ENCODE measurements around the gene ACVR1B. TPM values are rescaled to one million over a fixed set of nuclear protein-coding genes. Genes with fewer than 3 reads are reported as not detected.

The ACVR1B gene
- 10 to 100 TPM; 14.6 to 19.4 (median 16.3) TPM for total RNA-seq
- 15.2 TPM for polyA plus RNA-seq
- long read RNA-seq, donor 1, full-length matches to known transcripts = 3 of 9 reads
- long read RNA-seq, donor 1, partial matches to known transcripts = 1 of 9 reads
- long read RNA-seq, donor 1, other reads (novel, unspliced or antisense) = 5 of 9 reads
- long read RNA-seq, donor 2, full-length matches to known transcripts = 1 of 1 reads
- long read RNA-seq, donor 2, partial matches to known transcripts = 0 of 1 reads
- long read RNA-seq, donor 2, other reads (novel, unspliced or antisense) = 0 of 1 reads
- long read RNA-seq, donor 3, full-length matches to known transcripts = 5 of 6 reads
- long read RNA-seq, donor 3, partial matches to known transcripts = 1 of 6 reads
- long read RNA-seq, donor 3, other reads (novel, unspliced or antisense) = 0 of 6 reads
- long read RNA-seq, donor 4, partial matches to known transcripts = 0 of 1 reads
- long read RNA-seq, donor 4, other reads (novel, unspliced or antisense) = 1 of 1 reads

GRCh38 chr12:51951199-51951842, at the start of gene ACVR1B:
TSS of gene ACVR1B (plus strand) at chr12:51951699. CDS start at chr12:51951744, 45 bp downstream.
- Histone ChIP-seq H3K4me1 (ENCODE audit: control insufficient read depth, insufficient read depth, low read length) (peaks cover 12% of the 10 kb centered on the region), H3K27ac (ENCODE audit: low read length) (peak within 1 kb of the TSS; percentile 78), H3K4me3 (ENCODE audit: low read length) (peak within 1 kb of the TSS; percentile 94), H3K9me3 (ENCODE audit: control insufficient read depth, low read length) (no peaks in the 10 kb centered on the region), H3K27me3 (ENCODE audit: control insufficient read depth, insufficient read depth) (no peaks in the 10 kb centered on the region)
- WGBS = under 1% methylated on average over 85 of the region's 86 CpGs
- peak; percentile 94 to 97 (median 97) for DNase-seq
- ATAC-seq = peak; percentile 93
- intact Hi-C loops (cut with DNase I) = no loop called here

GRCh38 chr12:51901881-51902280, 49.6 kb upstream of the ACVR1B start:
- H3K4me1 ChIP-seq (ENCODE audit: control insufficient read depth, insufficient read depth, low read length) = peaks cover 8% of the 10 kb centered on the region

GRCh38 chr12:51904951-51905470, 46.5 kb upstream of the ACVR1B start:
- no peak overlapping the region for H3K4me3 ChIP-seq (ENCODE audit: low read length)
- peak in 2 of 3 donors; percentile 65 to 72 for DNase-seq

More at GRCh38 chr12:51901881-51902280, 49.6 kb upstream of the ACVR1B start:
- DNase-seq (no peak), ATAC-seq (no peak)
- H3K9me3 ChIP-seq (ENCODE audit: control insufficient read depth, low read length) = no peaks in the 10 kb centered on the region
- WGBS = 97% methylated on average over 11 of the region's 11 CpGs
- H3K27me3 ChIP-seq (ENCODE audit: control insufficient read depth, insufficient read depth) = no peaks in the 10 kb centered on the region
- no peak overlapping the region for H3K27ac ChIP-seq (ENCODE audit: low read length)
- intact Hi-C loops (cut with DNase I) = loop anchor here in 1 of 4 donors (10.0 kb wide), 1 partner anchor 173 kb away; the partner anchor contains the start of gene SMIM41
- no peak overlapping the region for H3K4me3 ChIP-seq (ENCODE audit: low read length)

GRCh38 chr12:51905471-51906429, 45.7 kb upstream of the ACVR1B start:
- peak overlapping the region; percentile 95 for H3K27ac ChIP-seq (ENCODE audit: low read length)
- peaks cover 17% of the 10 kb centered on the region for H3K4me1 ChIP-seq (ENCODE audit: control insufficient read depth, insufficient read depth, low read length)
- H3K4me3 ChIP-seq (ENCODE audit: low read length) = no peak overlapping the region
- H3K27me3 ChIP-seq (ENCODE audit: control insufficient read depth, insufficient read depth) = no peaks in the 10 kb centered on the region
- no peaks in the 10 kb centered on the region for H3K9me3 ChIP-seq (ENCODE audit: control insufficient read depth, low read length)
- 31% methylated on average over 18 of the region's 18 CpGs for WGBS
- intact Hi-C loops (cut with DNase I) = loop anchor here in 1 of 4 donors (10.0 kb wide), 1 partner anchor 169 kb away; the partner anchor contains the start of gene SMIM41
- DNase-seq (peak; percentile 89 to 96 (median 91)), ATAC-seq (peak; percentile 87 to 91)

More at GRCh38 chr12:51904951-51905470, 46.5 kb upstream of the ACVR1B start:
- ATAC-seq = peak; percentile 70 to 73
- H3K9me3 ChIP-seq (ENCODE audit: control insufficient read depth, low read length) = no peaks in the 10 kb centered on the region
- intact Hi-C loops (cut with DNase I) = loop anchor here in 1 of 4 donors (10.0 kb wide), 1 partner anchor 170 kb away; the partner anchor contains the start of gene SMIM41
- peak overlapping the region; percentile 95 for H3K27ac ChIP-seq (ENCODE audit: low read length)
- no peaks in the 10 kb centered on the region for H3K27me3 ChIP-seq (ENCODE audit: control insufficient read depth, insufficient read depth)
- H3K4me1 ChIP-seq (ENCODE audit: control insufficient read depth, insufficient read depth, low read length) = peaks cover 10% of the 10 kb centered on the region

GRCh38 chr12:51906430-51907082, 44.9 kb upstream of the ACVR1B start:
- intact Hi-C loops (cut with DNase I) = loop anchor here in 1 of 4 donors (10.0 kb wide), 1 partner anchor 168 kb away; the partner anchor contains the start of gene SMIM41
- Histone ChIP-seq H3K4me1 (ENCODE audit: control insufficient read depth, insufficient read depth, low read length) (peaks cover 22% of the 10 kb centered on the region), H3K27me3 (ENCODE audit: control insufficient read depth, insufficient read depth) (no peaks in the 10 kb centered on the region), H3K9me3 (ENCODE audit: control insufficient read depth, low read length) (no peaks in the 10 kb centered on the region), H3K27ac (ENCODE audit: low read length) (peak overlapping the region; percentile 95), H3K4me3 (ENCODE audit: low read length) (peak overlapping the region; percentile 91)
- DNase-seq = peak in 1 of 3 donors; percentile 66
- peak; percentile 8 to 16 for ATAC-seq
- 21% methylated on average over 23 of the region's 23 CpGs for WGBS

- DNase-seq = peak; percentile 68 to 84 (median 83)
- 6% methylated on average over 74 of the region's 74 CpGs for WGBS
- Histone ChIP-seq H3K4me1 (ENCODE audit: control insufficient read depth, insufficient read depth, low read length) (peaks cover 22% of the 10 kb centered on the region), H3K27me3 (ENCODE audit: control insufficient read depth, insufficient read depth) (no peaks in the 10 kb centered on the region), H3K4me3 (ENCODE audit: low read length) (peak within 1 kb of the TSS; percentile 91), H3K9me3 (ENCODE audit: control insufficient read depth, low read length) (no peaks in the 10 kb centered on the region), H3K27ac (ENCODE audit: low read length) (peak within 1 kb of the TSS; percentile 95)
- intact Hi-C loops (cut with DNase I) = loop anchor here in 1 of 4 donors (10.0 kb wide), 1 partner anchor 168 kb away; the partner anchor contains the start of gene SMIM41
- ATAC-seq = peak; percentile 6 to 7
Observed at GRCh38 chr12:51907083-51907855, 44.2 kb upstream of the ACVR1B start, which contains the start of gene ACVRL1. TSS of gene ACVRL1 (plus strand) at chr12:51907504. CDS start at chr12:51912475, 4,971 bp downstream.

GRCh38 chr12:51907856-51908425, 43.6 kb upstream of the ACVR1B start:
- H3K27ac ChIP-seq (ENCODE audit: low read length) = peak overlapping the region; percentile 92
- peaks cover 22% of the 10 kb centered on the region for H3K4me1 ChIP-seq (ENCODE audit: control insufficient read depth, insufficient read depth, low read length)
- peak overlapping the region; percentile 91 for H3K4me3 ChIP-seq (ENCODE audit: low read length)
- H3K27me3 ChIP-seq (ENCODE audit: control insufficient read depth, insufficient read depth) = no peaks in the 10 kb centered on the region
- H3K9me3 ChIP-seq (ENCODE audit: control insufficient read depth, low read length) = no peaks in the 10 kb centered on the region
- intact Hi-C loops (cut with DNase I) = loop anchor here in 1 of 4 donors (10.0 kb wide), 1 partner anchor 167 kb away; the partner anchor contains the start of gene SMIM41
- WGBS = 61% methylated on average over 7 of the region's 7 CpGs
- ATAC-seq (no peak), DNase-seq (no peak)

- DNase-seq (no peak), ATAC-seq (no peak)
- no peaks in the 10 kb centered on the region for H3K27me3 ChIP-seq (ENCODE audit: control insufficient read depth, insufficient read depth)
- no peak overlapping the region for H3K27ac ChIP-seq (ENCODE audit: low read length)
- H3K4me3 ChIP-seq (ENCODE audit: low read length) = no peak overlapping the region
- WGBS = 78% methylated on average over 9 of the region's 9 CpGs
- intact Hi-C loops (cut with DNase I) = loop anchor here in 1 of 4 donors (10.0 kb wide), 1 partner anchor 166 kb away; the partner anchor contains the start of gene SMIM41
- peaks cover 22% of the 10 kb centered on the region for H3K4me1 ChIP-seq (ENCODE audit: control insufficient read depth, insufficient read depth, low read length)
- no peaks in the 10 kb centered on the region for H3K9me3 ChIP-seq (ENCODE audit: control insufficient read depth, low read length)
Observed at GRCh38 chr12:51908876-51909592, 42.5 kb upstream of the ACVR1B start.
